ENCODE results near the gene ZNF230.
A peak's percentile ranks its signal among the peaks of the same experiment; 100 is the strongest.

Gene ZNF230

DNA sequence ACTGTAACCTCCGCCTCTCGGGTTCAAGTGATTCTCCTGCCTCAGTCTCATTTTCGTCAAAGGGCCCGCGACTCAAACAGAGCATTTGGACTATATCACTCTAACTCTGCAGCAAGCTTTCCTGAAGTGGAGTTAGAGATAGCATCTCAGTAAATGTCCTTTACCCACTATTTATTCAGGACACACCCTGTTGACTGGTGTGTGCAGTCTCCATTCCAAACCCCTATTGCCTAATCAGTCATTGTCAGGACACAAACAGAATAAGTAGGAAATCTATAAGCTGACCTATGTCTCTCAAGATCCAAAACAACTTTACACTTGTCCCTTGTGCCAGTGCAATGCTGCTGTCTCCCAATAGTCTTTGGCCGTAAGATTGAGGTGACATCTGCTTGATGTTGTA lies 23.9 kb downstream of the ZNF230 start:
- no peak overlapping the region for H3K4me3 ChIP-seq (replicated peaks; ENCODE audit: low read depth, low read length)
- TF ChIP-seq, protein P1, sequence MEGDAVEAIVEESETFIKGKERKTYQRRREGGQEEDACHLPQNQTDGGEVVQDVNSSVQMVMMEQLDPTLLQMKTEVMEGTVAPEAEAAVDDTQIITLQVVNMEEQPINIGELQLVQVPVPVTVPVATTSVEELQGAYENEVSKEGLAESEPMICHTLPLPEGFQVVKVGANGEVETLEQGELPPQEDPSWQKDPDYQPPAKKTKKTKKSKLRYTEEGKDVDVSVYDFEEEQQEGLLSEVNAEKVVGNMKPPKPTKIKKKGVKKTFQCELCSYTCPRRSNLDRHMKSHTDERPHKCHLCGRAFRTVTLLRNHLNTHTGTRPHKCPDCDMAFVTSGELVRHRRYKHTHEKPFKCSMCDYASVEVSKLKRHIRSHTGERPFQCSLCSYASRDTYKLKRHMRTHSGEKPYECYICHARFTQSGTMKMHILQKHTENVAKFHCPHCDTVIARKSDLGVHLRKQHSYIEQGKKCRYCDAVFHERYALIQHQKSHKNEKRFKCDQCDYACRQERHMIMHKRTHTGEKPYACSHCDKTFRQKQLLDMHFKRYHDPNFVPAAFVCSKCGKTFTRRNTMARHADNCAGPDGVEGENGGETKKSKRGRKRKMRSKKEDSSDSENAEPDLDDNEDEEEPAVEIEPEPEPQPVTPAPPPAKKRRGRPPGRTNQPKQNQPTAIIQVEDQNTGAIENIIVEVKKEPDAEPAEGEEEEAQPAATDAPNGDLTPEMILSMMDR (IDR thresholded peaks at IDR 0.05; ENCODE audit: low read length, missing control alignments) = no peak
- DNase-seq (ENCODE audit: low read depth) = no peak

DNA sequence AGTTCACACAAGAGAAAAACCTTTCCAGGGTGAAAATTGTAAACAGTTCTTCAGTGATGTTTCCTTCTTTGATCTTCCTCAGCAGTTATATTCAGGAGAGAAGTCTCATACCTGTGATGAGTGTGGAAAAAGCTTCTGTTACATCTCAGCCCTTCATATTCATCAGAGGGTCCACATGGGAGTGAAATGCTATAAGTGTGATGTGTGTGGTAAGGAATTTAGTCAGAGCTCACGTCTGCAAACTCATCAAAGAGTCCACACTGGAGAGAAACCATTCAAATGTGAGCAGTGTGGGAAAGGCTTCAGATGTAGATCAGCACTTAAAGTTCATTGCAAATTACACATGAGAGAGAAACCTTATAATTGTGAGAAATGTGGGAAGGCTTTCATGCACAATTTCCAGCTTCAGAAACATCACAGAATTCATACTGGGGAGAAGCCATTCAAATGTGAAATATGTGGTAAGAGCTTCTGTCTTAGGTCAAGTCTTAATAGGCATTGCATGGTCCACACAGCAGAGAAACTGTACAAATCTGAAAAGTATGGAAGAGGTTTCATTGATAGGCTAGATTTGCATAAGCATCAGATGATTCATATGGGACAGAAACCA lies 29.3 kb downstream of the ZNF230 start:
- H3K4me3 ChIP-seq (replicated peaks; ENCODE audit: low read depth, low read length) = no peak overlapping the region
- TF ChIP-seq, protein P1 (IDR thresholded peaks at IDR 0.05; ENCODE audit: low read length, missing control alignments) = no peak
- no peak for DNase-seq (ENCODE audit: low read depth)

DNA sequence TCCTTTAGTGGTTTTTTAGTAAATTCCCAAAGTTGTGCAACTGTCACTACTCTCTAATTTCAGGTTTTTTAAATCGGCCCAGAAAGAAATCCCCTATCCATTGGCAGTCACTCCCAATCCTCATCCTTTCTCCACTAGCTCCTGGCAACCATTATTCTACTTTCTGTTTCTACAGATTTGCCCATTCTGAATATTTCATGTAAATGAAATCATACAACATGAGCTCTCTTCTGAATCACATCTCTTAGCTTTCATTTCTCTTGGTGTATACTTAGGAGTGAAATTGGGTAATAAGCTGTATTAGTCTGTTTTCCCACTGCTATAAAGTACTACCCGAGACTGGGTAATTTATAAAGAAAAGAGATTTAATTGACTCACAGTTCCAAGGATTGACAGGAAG lies 39.4 kb downstream of the ZNF230 start:
- TF ChIP-seq, protein P1 (IDR thresholded peaks at IDR 0.05; ENCODE audit: low read length, missing control alignments) = no peak
- no peak for DNase-seq (ENCODE audit: low read depth)
- H3K4me3 ChIP-seq (replicated peaks; ENCODE audit: low read depth, low read length) = no peak overlapping the region

DNA sequence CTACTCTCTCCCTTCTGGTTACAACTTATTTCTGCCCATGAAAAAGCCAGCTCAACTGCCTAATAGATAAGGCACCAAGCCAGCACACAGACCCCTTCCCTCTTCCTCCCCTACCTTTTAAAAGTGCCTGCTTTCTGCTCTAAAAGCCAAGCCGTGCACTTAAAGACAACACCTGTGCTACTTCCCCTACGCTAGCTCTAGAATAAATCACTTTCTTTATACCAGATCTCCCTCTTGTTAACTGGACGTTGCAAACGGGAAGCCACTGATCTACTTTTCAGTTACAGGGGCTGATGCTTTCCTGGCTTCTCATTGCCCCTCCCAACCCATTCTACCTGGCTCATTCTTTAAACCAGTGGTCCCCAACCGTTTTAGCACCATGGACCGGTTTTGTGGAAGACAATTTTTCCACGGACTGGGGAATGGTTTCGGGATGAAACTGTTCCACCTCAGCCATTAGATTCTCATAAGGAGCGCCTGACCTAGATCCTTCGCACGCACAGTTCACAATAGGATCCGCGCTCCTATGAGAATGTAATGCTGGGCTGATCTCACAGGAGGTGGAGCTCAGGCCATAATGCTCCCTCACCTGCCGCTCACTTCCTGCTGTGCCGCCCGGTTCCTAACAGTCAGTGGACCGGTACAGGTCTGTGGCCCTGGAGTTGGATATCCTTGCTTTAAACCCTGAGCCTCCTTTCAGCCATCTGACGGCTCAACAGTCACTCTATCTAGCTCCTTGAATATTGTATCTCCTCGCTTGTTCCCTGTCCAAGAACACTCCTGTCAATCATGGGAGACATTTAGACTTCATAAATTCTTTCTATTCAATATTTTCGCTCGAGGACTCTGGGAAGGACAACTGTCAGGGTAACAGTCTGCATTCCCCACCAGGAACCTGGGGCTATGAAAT lies 48.2 kb downstream of the ZNF230 start:
- H3K4me3 ChIP-seq (replicated peaks; ENCODE audit: low read depth, low read length) = peak overlapping the region; percentile 82
- peak; percentile 8 for DNase-seq (ENCODE audit: low read depth)
- TF ChIP-seq, protein P1 (IDR thresholded peaks at IDR 0.05; ENCODE audit: low read length, missing control alignments) = no peak

DNA sequence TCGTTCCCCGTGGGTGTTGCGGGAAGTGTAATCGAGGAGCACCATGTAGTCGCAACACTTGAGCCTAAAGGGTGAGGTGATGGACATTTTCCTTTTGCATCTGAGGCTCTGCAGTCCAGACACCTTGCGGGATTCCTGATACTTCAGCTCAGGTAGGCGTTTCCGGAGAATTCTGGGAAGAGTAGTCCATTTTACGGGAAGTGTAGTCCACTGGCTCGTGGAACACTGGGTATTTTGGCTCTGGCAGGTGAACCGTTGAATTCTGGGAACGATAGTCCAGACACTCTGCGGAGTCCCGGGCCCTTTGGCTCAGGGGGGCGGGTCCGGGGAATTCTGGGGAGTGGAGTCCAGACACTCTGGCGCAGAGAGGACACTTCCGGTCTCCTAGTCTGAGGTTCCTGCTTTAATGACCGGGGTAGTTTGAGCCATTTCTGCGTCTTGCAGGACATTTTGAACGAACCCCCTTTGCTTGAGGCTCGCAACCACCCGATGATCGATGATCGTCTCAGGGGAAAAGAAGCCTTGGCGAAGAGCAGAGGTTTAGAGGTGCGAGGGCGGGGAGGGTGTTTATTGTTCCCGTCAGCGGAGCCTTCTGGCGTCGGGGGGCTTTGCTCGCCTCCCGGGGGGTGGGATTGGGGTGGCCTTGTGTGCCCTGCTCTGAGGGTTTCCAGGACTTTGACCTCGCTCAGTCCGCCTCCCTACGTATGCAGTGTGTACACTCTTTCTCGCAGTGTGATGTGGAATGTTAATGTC lies 49.1 kb downstream of the ZNF230 start, which contains the start of gene ZNF223:
TSS of gene ZNF223 (plus strand) at position 387 of the 753 bp plus-strand sequence. CDS start 3,141 bp downstream, outside the sequence.
- peak; percentile 94 for DNase-seq (ENCODE audit: low read depth)
- H3K4me3 ChIP-seq (replicated peaks; ENCODE audit: low read depth, low read length) = peak within 1 kb of the TSS; percentile 82
- TF ChIP-seq, protein P1 (IDR thresholded peaks at IDR 0.05; ENCODE audit: low read length, missing control alignments) = no peak

DNA sequence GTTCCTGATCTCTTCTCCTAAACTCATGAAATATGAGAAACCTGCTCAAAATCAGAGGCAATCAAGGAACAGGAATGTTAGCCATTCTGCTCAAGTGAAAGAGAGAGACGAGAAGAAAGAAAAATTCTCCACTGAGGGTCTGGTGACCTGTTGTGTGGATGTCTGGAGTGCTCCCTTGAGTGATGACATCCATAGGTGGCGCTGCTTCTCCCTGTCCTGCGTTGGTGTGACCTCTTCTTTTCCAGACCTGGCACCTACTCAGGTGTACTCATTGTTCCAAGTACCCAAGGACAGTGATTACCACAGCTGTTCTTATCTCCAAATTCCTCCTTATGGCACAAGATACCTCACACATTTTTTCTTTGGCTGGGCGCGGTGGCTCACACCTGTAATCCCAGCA lies 53.1 kb downstream of the ZNF230 start:
- no peak for DNase-seq (ENCODE audit: low read depth)
- TF ChIP-seq, protein P1 (IDR thresholded peaks at IDR 0.05; ENCODE audit: low read length, missing control alignments) = no peak
- no peak overlapping the region for H3K4me3 ChIP-seq (replicated peaks; ENCODE audit: low read depth, low read length)

Measured in fibroblast of pulmonary artery (primary cell).